ENCODE results near the gene CERCAM.

GRCh38 chr9:128479262-128479661 lies 58.6 kb downstream of the CERCAM start:
- TF ChIP-seq ZNF148 (tag by site-specific recombination; IDR thresholded peaks at IDR 0.05; ENCODE audit: borderline replicate concordance): no peak
- TF ChIP-seq ZNF266 (tag by site-specific recombination; IDR thresholded peaks at IDR 0.05; ENCODE audit: low read depth): no peak
- TF ChIP-seq ZNF174 (tag by site-specific recombination; IDR thresholded peaks at IDR 0.05): no peak
- no peak for TF ChIP-seq HOXA7 (CRISPR knock-in tag; IDR thresholded peaks at IDR 0.05; ENCODE audit: borderline replicate concordance)
- TF ChIP-seq ZNF292 (tag by site-specific recombination; IDR thresholded peaks at IDR 0.05; ENCODE audit: borderline replicate concordance, low read depth): no peak
- TF ChIP-seq ZNF324 (tag by site-specific recombination; IDR thresholded peaks at IDR 0.05): no peak
- no peak for TF ChIP-seq ATF2 (tag by site-specific recombination; IDR thresholded peaks at IDR 0.05; ENCODE audit: low read depth)

All from HEK293 (cell line).